GM19438 (cell line): ENCODE measurements around the gene PHC2.

Source experiments
- ATAC-seq: cut with Tn5 transposase; IDR thresholded peaks from one replicate; pipeline ENCODE4 v1.9.1; 2021; ENCODE audit warnings: low read depth; ENCODE audit not compliant: unreplicated experiment

Gene PHC2, protein sequence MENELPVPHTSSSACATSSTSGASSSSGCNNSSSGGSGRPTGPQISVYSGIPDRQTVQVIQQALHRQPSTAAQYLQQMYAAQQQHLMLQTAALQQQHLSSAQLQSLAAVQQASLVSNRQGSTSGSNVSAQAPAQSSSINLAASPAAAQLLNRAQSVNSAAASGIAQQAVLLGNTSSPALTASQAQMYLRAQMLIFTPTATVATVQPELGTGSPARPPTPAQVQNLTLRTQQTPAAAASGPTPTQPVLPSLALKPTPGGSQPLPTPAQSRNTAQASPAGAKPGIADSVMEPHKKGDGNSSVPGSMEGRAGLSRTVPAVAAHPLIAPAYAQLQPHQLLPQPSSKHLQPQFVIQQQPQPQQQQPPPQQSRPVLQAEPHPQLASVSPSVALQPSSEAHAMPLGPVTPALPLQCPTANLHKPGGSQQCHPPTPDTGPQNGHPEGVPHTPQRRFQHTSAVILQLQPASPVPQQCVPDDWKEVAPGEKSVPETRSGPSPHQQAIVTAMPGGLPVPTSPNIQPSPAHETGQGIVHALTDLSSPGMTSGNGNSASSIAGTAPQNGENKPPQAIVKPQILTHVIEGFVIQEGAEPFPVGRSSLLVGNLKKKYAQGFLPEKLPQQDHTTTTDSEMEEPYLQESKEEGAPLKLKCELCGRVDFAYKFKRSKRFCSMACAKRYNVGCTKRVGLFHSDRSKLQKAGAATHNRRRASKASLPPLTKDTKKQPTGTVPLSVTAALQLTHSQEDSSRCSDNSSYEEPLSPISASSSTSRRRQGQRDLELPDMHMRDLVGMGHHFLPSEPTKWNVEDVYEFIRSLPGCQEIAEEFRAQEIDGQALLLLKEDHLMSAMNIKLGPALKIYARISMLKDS

DNA sequence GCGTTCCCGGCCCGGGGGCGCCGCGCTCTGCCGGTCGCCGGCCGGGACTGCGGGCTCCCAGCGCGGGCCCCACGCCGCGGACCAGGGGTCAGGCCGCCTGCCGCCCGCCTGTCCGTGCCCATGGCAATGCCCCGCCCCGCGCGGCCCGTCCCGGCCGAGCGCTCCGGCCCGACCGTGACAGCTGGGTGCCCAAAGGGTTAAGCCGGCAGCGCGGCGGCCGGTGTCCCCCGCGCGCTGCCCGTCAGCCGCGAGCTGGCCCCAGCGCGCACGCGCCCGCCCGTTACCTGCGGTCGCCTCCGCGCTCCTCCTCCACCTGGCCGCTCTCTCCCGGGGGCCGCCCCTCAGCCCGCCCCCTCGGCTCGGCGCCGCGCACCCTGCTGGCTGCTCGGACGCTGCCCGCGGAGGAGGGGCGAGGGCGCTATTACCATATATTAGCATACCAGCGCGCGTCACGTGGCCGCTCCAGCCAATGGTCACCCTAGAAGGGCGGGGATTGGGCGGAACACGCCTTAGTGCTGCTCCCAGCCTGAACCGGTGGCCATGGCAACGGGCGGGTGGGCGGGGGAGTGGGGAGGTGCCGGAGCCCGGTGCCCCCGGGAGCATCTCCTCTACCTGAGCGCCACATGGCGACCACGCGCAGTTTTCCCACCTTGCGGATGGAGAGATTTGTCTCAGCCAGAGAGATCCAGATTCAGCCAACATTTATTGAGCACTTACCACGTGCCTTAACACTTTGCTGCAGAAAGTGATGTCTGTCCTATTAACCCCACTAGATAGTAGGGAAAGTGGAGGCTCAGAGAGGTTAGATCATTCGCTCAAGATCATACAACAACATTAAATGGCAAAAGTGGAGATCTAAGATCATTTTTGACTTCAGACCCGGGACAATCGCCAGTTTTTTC, at the start of gene PHC2:
Gene PHC2, minus strand, starts transcription at position 404 of the 902 bp plus-strand sequence. CDS start 55,556 bp downstream, outside the sequence.
- peak; percentile 93 for ATAC-seq

DNA sequence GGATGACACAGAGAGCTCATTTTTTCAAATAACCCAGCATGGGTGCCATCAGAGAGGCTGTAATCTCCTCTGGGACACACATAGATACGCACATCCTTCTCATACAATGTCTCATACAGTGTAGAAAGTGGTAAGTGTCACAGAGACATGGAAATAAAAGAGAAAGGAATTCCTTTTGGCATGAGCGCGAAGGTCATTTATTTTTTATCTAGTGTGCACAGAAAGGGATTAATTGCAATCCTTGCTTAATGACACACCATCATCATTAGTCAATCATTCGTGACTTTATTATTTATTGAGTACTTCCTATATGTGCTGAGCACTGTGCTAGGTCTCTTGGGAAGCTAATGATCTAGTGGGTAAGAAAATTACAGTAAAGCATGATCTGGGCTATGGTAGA, 46.6 kb upstream of the PHC2 start:
- ATAC-seq = no peak

DNA sequence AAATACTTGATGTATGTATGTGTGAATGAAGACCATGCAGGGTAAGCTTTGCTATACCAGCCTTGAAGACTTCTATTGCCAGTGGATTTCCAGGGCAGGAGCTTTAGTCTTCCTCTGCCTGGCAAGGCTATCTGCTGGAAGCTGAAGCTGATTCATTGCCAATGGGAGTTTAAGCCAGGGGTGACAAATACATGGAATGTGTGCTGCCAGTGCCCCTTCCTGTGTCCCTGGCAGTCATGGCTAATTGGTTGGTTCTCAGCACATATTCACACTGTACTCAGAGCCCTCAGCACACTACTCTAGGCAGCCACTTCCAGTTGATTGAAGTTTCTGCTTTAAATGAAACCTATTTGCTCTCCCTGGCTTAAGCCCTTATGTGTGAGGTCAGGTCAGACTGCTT, 43.0 kb upstream of the PHC2 start:
- ATAC-seq = no peak

- ATAC-seq = peak; percentile 90
Observed at GRCh38 chr1:33472269-33472980, 41.5 kb upstream of the PHC2 start, which contains the start of gene ZSCAN20. ZSCAN20 (plus strand) TSS chr1:33472645; CDS start chr1:33479289, 6,644 bp downstream.

DNA sequence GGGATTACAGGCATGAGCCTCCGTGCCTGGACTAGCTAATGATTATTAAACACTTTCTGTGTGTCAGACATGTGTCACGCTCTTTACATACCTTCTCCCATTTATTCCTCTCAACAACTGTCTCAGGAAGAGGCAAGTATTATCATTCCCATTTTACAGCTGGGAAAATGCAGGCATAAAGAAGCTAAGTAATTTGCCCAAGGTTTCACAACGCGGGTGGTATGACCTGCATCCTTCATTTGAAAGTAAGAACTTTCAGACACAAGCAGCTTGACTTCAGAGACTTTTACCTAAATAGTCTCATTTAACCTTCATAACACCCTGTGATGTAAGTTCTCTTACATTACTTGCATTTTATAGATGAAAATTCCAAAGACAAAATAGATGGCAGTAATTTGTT, 40.5 kb upstream of the PHC2 start:
- no peak for ATAC-seq

DNA sequence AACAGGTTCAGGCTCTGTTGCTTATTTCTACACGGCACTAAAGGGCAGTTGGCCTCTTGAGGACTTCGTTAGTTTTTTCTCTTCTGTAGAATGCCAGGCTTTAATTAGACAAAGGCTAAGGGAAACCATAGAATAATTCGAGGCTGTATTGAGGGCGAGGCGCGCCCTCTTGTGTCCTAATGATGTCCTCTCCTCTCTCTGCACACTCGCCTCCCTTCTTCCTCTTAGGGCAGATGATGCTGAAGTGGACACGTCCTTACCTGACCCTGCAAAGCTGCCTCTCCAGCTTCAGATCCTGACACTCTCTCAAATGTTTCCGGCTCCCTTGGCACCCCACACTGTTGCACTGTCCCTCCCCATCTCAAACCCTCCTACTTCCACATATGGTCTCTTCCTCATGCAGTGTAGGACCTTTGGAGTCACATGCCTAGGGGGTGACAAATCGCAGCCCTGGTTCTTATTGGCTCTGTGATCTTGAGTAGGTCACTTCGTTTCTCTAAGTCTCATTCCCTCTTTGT, 39.7 kb upstream of the PHC2 start:
- no peak for ATAC-seq

DNA sequence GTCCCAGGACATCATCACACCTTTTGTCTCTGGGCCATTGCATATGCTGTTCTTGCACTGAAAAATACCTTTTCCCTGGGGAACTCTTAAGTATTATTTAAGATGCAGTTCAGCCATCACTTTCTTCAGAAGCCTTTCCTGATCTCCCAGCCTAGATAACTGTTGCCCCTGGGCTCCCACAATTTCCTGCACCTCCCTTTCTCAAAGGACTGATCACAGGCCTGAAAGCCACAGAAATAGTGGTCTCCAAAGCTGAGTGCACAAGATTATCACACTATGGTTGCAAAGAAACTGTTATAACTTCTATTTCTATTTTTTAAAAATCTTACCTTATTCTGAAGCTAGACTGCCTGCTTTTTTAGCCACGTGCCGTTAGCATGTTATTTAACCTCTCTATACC, 38.8 kb upstream of the PHC2 start:
- ATAC-seq = no peak

- ATAC-seq = no peak
Observed at GRCh38 chr1:33468967-33469366, 38.1 kb upstream of the PHC2 start.

DNA sequence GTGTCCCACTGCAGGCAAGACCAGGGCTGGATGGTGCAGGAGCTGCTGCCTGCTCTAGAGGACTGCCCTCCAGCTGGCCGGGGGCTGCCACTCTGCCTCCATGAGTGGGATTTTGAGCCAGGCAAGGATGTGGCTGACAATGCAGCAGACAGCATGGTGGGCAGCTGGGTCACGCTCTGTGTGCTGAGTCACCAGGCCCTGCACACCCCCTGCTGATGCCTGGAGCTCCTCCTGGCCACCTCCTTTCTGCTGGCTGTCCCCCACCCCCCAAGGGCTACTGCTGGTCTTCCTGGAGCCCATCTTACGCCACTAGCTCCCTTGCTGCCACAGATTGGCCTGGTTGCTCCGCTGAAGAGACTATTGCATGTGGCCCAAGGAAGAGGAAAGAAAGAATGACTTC, 37.6 kb upstream of the PHC2 start:
- ATAC-seq = no peak

- no peak for ATAC-seq
Observed at GRCh38 chr1:33468011-33468410, 37.1 kb upstream of the PHC2 start.

- ATAC-seq = no peak
Observed at GRCh38 chr1:33466159-33466558, 35.3 kb upstream of the PHC2 start.

DNA sequence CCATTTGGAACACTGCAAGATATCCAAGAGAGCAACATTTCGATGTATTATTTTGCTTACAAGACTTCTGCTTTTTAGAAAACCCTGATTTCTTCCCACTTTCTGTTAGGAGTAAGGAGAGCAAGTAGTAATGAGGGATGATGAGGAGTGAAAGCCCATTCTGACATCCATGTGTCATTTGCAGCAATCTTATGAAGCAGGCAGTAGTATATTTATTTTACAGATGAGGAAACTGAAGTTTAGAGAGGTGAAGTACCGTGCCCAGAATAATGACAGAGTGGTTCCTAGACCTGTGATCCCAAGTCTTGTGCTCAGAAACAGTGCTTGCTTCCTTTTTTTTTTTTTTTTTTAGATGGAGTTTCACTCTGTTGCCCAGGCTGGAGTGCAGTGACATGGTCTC, 34.4 kb upstream of the PHC2 start:
- no peak for ATAC-seq

DNA sequence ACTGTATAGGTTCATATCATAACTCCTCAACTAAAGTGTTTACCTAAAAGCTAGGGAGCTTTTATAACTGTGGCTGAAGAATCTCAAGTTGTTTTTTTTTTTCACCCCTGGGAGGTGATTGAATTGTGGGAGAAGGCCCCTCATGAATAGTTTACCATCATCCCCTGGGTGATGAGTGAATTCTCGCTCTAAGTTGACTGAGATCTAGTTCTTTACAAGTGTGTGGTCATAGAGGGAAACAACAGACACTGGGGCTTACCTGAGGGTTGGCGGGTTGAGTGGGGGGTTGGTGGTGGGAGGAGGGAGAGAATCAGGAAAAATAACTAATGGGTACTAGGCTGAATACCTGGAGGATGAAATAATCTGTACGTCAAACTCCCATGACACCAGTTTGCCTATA, 33.7 kb upstream of the PHC2 start:
- no peak for ATAC-seq

GRCh38 chr1:33462405-33463164, 31.7 kb upstream of the PHC2 start:
- no peak for ATAC-seq

GRCh38 chr1:33460947-33461629, 30.2 kb upstream of the PHC2 start:
- ATAC-seq = peak; percentile 86

DNA sequence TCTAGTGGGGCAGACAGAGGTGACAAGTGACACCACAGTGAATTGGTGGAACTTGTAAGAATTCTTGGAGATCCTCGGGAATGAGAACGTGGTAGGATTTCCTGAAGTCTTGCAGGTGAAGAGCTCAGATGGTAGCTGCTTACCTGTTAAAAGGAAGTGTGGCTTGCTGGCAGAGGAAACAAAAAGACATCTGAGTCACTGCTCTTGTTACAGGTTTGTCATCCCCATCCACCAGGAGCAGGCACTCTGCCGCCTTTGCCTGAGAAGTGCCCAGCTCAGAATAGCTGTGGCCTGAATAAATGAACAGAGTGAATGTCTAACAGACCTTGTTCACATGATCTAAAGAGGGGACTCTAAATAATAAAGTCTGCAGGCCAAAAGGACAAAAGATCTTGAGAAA, 29.2 kb upstream of the PHC2 start:
- no peak for ATAC-seq

- ATAC-seq = no peak
Observed at GRCh38 chr1:33459691-33460090, 28.8 kb upstream of the PHC2 start.

DNA sequence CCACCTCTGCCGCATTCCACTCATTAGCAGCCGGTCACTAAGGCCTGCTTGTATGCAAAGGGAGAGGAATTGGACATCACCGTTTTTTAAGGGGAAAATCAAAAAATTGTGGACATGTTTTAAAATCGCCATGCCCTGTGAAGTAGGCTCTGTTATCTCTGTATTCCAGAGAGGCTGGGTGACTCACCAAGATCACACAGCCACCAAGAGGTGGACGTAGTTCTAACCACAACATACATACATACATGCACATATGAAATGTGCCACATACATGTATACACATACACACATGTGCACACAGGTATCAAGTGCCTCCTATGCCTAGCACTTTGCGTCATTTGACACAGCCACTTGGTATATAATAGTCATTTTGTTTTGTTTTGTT, 25.6 kb upstream of the PHC2 start:
- no peak for ATAC-seq
